SK-N-SH treated with all-trans-retinoic acid at 6 μM for 48 hours (cell line): Measurements from ENCODE around the gene TRIM44.

Experiments
- ATAC-seq: fragments of 200-7000 bp; cut with Tn5 transposase; 3 replicates; pipeline ENCODE4 v1.9.1; 2020; ENCODE audit warnings: mild to moderate bottlenecking, moderate library complexity
- ARNTL ChIP-seq: fragments of 450-650 bp; formaldehyde crosslinking; IDR thresholded peaks from 2 replicates; pipeline ENCODE4 v1.5.0; 2020; ENCODE audit warnings: low read depth, mild to moderate bottlenecking, moderate library complexity, borderline replicate concordance
- BACH2 ChIP-seq: fragments of 250-450 bp; sonication (Bioruptor Pico); IDR thresholded peaks from 2 replicates; pipeline ENCODE4 v1.9.0; 2021; ENCODE audit warnings: mild to moderate bottlenecking, borderline replicate concordance
- CSDC2 ChIP-seq: fragments of 250-450 bp; sonication (Bioruptor Pico); IDR thresholded peaks from 2 replicates; pipeline ENCODE4 v1.5.0; 2020; ENCODE audit warnings: mild to moderate bottlenecking, moderate library complexity
- ESRRG ChIP-seq: fragments of 250-450 bp; sonication (Bioruptor Pico); IDR thresholded peaks from 2 replicates; pipeline ENCODE4 v1.6.1; 2021; ENCODE audit warnings: mild to moderate bottlenecking
- GLIS3 ChIP-seq: fragments of 250-450 bp; sonication (Bioruptor Pico); IDR thresholded peaks from 2 replicates; pipeline ENCODE4 v1.5.0; 2020; ENCODE audit warnings: mild to moderate bottlenecking, moderate library complexity
- ISL1 ChIP-seq: fragments of 250-450 bp; sonication (Bioruptor Pico); IDR thresholded peaks from 2 replicates; pipeline ENCODE4 v2.1.2; 2022; ENCODE audit warnings: mild to moderate bottlenecking, moderate library complexity
- OSR1 ChIP-seq: fragments of 250-450 bp; sonication (Bioruptor Pico); IDR thresholded peaks from 2 replicates; pipeline ENCODE4 v1.8.0; 2022; ENCODE audit warnings: moderate library complexity, mild to moderate bottlenecking, inconsistent platforms
- PPARA ChIP-seq: fragments of 250-450 bp; sonication (Bioruptor Pico); IDR thresholded peaks from 2 replicates; pipeline ENCODE4 v1.5.0; 2020; ENCODE audit warnings: mild to moderate bottlenecking, borderline replicate concordance
- RARB ChIP-seq: fragments of 250-450 bp; sonication (Bioruptor Pico); IDR thresholded peaks from 2 replicates; pipeline ENCODE4 v1.8.0; 2021; ENCODE audit warnings: mild to moderate bottlenecking, moderate library complexity
- SNAI2 ChIP-seq: fragments of 250-450 bp; sonication (Bioruptor Pico); IDR thresholded peaks from 2 replicates; pipeline ENCODE4 v1.5.0; 2020; ENCODE audit warnings: mild to moderate bottlenecking, moderate library complexity
- TOX ChIP-seq: fragments of 250-450 bp; sonication (Bioruptor Pico); IDR thresholded peaks from 2 replicates; pipeline ENCODE4 v1.8.0; 2021; ENCODE audit warnings: mild to moderate bottlenecking, moderate library complexity, borderline replicate concordance
- ZC3H10 ChIP-seq: fragments of 250-450 bp; sonication (Bioruptor Pico); IDR thresholded peaks from 2 replicates; pipeline ENCODE4 v1.5.1; 2021; ENCODE audit warnings: mild to moderate bottlenecking, moderate library complexity
- ZFP30 ChIP-seq: fragments of 450-650 bp; formaldehyde crosslinking; IDR thresholded peaks from 2 replicates; pipeline ENCODE4 v1.5.0; 2022; ENCODE audit warnings: mild to moderate bottlenecking, moderate library complexity
- ZNF565 ChIP-seq: fragments of 450-650 bp; formaldehyde crosslinking; conservative IDR thresholded peaks from 2 replicates; pipeline ENCODE4 v1.5.0; 2020; ENCODE audit warnings: low read depth, mild to moderate bottlenecking, moderate library complexity
- ZNF8 ChIP-seq: fragments of 450-650 bp; formaldehyde crosslinking; IDR thresholded peaks from 2 replicates; pipeline ENCODE4 v1.5.0; 2020; ENCODE audit warnings: mild to moderate bottlenecking, moderate library complexity
- TF ChIP-seq, protein P1 (sequence below): fragments of 250-450 bp; sonication (Bioruptor Pico); IDR thresholded peaks from 2 replicates; pipeline ENCODE4 v1.5.0; 2020; ENCODE audit warnings: mild to moderate bottlenecking, moderate library complexity
- TF ChIP-seq, protein P2 (sequence below): fragments of 250-450 bp; sonication (Bioruptor Pico); IDR thresholded peaks from 2 replicates; pipeline ENCODE4 v1.5.1; 2021; ENCODE audit warnings: mild to moderate bottlenecking, moderate library complexity
- TF ChIP-seq, protein P3 (sequence below): fragments of 250-450 bp; sonication (Bioruptor Pico); IDR thresholded peaks from 2 replicates; pipeline ENCODE4 v1.8.0; 2020; ENCODE audit warnings: mild to moderate bottlenecking, moderate library complexity, borderline replicate concordance
- TF ChIP-seq, protein P4 (sequence below): fragments of 250-450 bp; sonication (Bioruptor Pico); IDR thresholded peaks from 2 replicates; pipeline ENCODE4 v1.8.0; 2021; ENCODE audit warnings: low read depth, mild to moderate bottlenecking, moderate library complexity, borderline replicate concordance

Gene TRIM44

DNA sequence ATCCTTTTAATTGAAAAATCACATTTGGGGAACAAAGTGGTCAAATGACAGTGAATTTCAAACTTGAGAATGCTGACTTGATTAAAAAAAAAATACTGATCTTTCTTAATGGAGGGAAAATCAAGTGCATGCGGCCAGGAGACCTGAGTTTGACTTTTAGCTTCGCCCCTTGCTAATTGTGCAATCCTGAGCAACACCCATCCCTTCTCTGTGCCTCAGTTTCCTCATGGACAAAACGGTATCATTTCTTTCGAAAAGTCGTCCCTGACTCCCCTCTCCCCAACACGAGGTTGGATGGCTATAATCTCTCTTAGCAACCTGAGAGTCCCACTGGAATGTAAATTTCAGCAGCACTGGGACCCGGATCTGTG is 45.3 kb upstream of the TRIM44 start:
- no peak for TF ChIP-seq PPARA (CRISPR knock-in tag)
- TF ChIP-seq ESRRG = no peak
- TF ChIP-seq, protein P1, sequence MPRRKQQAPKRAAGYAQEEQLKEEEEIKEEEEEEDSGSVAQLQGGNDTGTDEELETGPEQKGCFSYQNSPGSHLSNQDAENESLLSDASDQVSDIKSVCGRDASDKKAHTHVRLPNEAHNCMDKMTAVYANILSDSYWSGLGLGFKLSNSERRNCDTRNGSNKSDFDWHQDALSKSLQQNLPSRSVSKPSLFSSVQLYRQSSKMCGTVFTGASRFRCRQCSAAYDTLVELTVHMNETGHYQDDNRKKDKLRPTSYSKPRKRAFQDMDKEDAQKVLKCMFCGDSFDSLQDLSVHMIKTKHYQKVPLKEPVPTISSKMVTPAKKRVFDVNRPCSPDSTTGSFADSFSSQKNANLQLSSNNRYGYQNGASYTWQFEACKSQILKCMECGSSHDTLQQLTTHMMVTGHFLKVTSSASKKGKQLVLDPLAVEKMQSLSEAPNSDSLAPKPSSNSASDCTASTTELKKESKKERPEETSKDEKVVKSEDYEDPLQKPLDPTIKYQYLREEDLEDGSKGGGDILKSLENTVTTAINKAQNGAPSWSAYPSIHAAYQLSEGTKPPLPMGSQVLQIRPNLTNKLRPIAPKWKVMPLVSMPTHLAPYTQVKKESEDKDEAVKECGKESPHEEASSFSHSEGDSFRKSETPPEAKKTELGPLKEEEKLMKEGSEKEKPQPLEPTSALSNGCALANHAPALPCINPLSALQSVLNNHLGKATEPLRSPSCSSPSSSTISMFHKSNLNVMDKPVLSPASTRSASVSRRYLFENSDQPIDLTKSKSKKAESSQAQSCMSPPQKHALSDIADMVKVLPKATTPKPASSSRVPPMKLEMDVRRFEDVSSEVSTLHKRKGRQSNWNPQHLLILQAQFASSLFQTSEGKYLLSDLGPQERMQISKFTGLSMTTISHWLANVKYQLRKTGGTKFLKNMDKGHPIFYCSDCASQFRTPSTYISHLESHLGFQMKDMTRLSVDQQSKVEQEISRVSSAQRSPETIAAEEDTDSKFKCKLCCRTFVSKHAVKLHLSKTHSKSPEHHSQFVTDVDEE (CRISPR knock-in tag) = no peak
- TF ChIP-seq ISL1 (CRISPR knock-in tag) = no peak
- TF ChIP-seq, protein P2, sequence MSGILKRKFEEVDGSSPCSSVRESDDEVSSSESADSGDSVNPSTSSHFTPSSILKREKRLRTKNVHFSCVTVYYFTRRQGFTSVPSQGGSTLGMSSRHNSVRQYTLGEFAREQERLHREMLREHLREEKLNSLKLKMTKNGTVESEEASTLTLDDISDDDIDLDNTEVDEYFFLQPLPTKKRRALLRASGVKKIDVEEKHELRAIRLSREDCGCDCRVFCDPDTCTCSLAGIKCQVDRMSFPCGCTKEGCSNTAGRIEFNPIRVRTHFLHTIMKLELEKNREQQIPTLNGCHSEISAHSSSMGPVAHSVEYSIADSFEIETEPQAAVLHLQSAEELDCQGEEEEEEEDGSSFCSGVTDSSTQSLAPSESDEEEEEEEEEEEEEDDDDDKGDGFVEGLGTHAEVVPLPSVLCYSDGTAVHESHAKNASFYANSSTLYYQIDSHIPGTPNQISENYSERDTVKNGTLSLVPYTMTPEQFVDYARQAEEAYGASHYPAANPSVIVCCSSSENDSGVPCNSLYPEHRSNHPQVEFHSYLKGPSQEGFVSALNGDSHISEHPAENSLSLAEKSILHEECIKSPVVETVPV (CRISPR knock-in tag) = no peak
- TF ChIP-seq ARNTL (CRISPR knock-in tag) = no peak
- TF ChIP-seq ZC3H10 (CRISPR knock-in tag) = no peak
- TF ChIP-seq BACH2 (CRISPR knock-in tag) = no peak
- no peak for TF ChIP-seq SNAI2 (CRISPR knock-in tag)
- no peak for TF ChIP-seq TOX (CRISPR knock-in tag)
- TF ChIP-seq ZNF8 (CRISPR knock-in tag) = no peak
- no peak for TF ChIP-seq GLIS3 (CRISPR knock-in tag)
- no peak for TF ChIP-seq OSR1 (CRISPR knock-in tag)
- TF ChIP-seq, protein P3, sequence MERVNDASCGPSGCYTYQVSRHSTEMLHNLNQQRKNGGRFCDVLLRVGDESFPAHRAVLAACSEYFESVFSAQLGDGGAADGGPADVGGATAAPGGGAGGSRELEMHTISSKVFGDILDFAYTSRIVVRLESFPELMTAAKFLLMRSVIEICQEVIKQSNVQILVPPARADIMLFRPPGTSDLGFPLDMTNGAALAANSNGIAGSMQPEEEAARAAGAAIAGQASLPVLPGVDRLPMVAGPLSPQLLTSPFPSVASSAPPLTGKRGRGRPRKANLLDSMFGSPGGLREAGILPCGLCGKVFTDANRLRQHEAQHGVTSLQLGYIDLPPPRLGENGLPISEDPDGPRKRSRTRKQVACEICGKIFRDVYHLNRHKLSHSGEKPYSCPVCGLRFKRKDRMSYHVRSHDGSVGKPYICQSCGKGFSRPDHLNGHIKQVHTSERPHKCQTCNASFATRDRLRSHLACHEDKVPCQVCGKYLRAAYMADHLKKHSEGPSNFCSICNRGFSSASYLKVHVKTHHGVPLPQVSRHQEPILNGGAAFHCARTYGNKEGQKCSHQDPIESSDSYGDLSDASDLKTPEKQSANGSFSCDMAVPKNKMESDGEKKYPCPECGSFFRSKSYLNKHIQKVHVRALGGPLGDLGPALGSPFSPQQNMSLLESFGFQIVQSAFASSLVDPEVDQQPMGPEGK (CRISPR knock-in tag) = no peak
- TF ChIP-seq RARB (CRISPR knock-in tag) = no peak
- no peak for TF ChIP-seq CSDC2 (CRISPR knock-in tag)
- TF ChIP-seq ZNF565 (CRISPR knock-in tag) = no peak
- ATAC-seq = no peak

DNA sequence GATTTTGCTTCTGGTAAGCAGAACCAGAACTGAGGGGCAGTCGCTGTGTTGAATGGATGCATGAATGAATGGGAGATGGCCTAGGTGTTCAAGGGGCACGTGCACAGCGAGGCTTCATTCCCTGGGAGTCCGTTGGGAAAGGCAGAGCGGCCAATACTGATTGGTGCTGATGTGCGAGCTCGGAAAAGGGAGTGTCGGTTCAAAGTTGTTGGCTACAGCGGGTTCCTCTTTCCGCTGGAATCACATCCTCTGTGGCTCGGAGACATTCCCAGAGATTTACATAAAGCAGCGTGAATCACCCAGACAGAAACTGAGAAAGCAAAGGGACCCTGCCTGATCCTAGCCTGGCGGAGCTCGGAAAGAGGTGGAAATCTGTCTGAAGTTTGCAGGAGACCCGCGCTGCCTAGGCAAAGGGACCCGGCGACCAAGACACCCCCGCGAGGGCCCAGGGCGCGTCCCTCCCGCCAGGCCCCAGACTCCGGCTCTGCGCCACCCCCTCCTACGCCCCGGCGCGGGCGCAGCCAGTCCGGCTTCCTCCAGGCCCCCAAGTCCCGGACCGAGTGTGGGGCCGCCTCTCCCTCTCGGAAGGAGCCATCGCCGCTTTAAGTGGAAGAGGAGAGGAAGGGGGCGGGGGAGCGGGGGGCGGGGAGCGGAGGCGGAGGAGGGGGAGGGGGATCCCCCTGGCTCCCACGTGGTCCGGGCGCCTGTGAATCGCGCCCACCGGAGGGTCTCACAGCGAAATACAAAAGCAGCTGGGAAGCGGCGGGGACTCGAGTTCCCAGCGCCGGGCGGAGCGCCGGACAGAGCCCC is 44.7 kb upstream of the TRIM44 start, which contains the start of gene FJX1:
FJX1 (plus strand) TSS at position 774 of the 810 bp plus-strand sequence. CDS start 177 bp downstream, outside the sequence.
- peak; percentile 68 for ATAC-seq
- TF ChIP-seq ARNTL (CRISPR knock-in tag) = no peak
- TF ChIP-seq, protein P4, sequence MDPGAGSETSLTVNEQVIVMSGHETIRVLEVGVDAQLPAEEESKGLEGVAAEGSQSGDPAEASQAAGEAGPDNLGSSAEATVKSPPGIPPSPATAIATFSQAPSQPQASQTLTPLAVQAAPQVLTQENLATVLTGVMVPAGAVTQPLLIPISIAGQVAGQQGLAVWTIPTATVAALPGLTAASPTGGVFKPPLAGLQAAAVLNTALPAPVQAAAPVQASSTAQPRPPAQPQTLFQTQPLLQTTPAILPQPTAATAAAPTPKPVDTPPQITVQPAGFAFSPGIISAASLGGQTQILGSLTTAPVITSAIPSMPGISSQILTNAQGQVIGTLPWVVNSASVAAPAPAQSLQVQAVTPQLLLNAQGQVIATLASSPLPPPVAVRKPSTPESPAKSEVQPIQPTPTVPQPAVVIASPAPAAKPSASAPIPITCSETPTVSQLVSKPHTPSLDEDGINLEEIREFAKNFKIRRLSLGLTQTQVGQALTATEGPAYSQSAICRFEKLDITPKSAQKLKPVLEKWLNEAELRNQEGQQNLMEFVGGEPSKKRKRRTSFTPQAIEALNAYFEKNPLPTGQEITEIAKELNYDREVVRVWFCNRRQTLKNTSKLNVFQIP (CRISPR knock-in tag) = no peak

DNA sequence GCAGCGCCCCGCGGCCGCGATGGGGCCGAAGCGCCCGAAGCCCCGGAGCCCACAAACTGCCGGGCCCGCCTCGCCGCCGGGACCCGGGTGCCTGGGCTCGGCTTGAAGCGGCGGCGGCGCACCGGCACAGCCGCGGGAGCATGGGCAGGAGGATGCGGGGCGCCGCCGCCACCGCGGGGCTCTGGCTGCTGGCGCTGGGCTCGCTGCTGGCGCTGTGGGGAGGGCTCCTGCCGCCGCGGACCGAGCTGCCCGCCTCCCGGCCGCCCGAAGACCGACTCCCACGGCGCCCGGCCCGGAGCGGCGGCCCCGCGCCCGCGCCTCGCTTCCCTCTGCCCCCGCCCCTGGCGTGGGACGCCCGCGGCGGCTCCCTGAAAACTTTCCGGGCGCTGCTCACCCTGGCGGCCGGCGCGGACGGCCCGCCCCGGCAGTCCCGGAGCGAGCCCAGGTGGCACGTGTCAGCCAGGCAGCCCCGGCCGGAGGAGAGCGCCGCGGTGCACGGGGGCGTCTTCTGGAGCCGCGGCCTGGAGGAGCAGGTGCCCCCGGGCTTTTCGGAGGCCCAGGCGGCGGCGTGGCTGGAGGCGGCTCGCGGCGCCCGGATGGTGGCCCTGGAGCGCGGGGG is 44.0 kb upstream of the TRIM44 start:
- peak; percentile 8 for ATAC-seq
- TF ChIP-seq ARNTL (CRISPR knock-in tag) = no peak
- no peak for TF ChIP-seq ZFP30
- TF ChIP-seq, protein P4 (CRISPR knock-in tag) = no peak
- TF ChIP-seq SNAI2 (CRISPR knock-in tag) = no peak
- no peak for TF ChIP-seq GLIS3 (CRISPR knock-in tag)
- TF ChIP-seq, all 23 proteins: peak for 0
